Ishikawa (cell line): Measurements from ENCODE around the gene ACAN.

ENCODE experiments used
- CEBPB ChIP-seq: IDR thresholded peaks from 2 replicates; pipeline ENCODE4 v1.6.1; 2012
- CREB1 ChIP-seq: IDR thresholded peaks from 2 replicates; pipeline ENCODE4 v1.6.1; 2012; ENCODE audit warnings: low read depth
- EGR1 ChIP-seq: IDR thresholded peaks from 2 replicates; pipeline ENCODE4 v1.6.1; 2012
- EP300 ChIP-seq: IDR thresholded peaks from 2 replicates; pipeline ENCODE4 v1.6.1; 2012; ENCODE audit warnings: borderline replicate concordance
- FOXM1 ChIP-seq: IDR thresholded peaks from 2 replicates; pipeline ENCODE4 v1.6.1; 2012; ENCODE audit warnings: low read depth, borderline replicate concordance
- MAX ChIP-seq: IDR thresholded peaks from 2 replicates; pipeline ENCODE4 v1.6.1; 2012
- NFIC ChIP-seq: IDR thresholded peaks from 2 replicates; pipeline ENCODE4 v1.6.1; 2012
- RAD21 ChIP-seq: IDR thresholded peaks from 2 replicates; pipeline ENCODE4 v1.6.1; 2012; ENCODE audit warnings: low read depth
- REST ChIP-seq: IDR thresholded peaks from 2 replicates; pipeline ENCODE4 v1.6.1; 2012; ENCODE audit warnings: low read depth, mild to moderate bottlenecking
- TAF1 ChIP-seq: IDR thresholded peaks from 2 replicates; pipeline ENCODE4 v1.6.1; 2012; ENCODE audit warnings: low read depth, mild to moderate bottlenecking
- TCF12 ChIP-seq: IDR thresholded peaks from 2 replicates; pipeline ENCODE4 v1.6.1; 2012; ENCODE audit warnings: low read depth
- TEAD4 ChIP-seq: IDR thresholded peaks from 2 replicates; pipeline ENCODE4 v1.6.1; 2012
- USF1 ChIP-seq: IDR thresholded peaks from 2 replicates; pipeline ENCODE4 v1.6.1; 2012
- YY1 ChIP-seq: IDR thresholded peaks from 2 replicates; pipeline ENCODE4 v1.6.1; 2012; ENCODE audit warnings: low read depth
- ZBTB7A ChIP-seq: IDR thresholded peaks from 2 replicates; pipeline ENCODE4 v1.6.1; 2012; ENCODE audit warnings: low read depth

The ACAN gene

GRCh38 chr15:88908123-88908522 lies 104.9 kb downstream of the ACAN start:
- no peak for TF ChIP-seq MAX
- no peak for TF ChIP-seq ZBTB7A
- TF ChIP-seq CEBPB = no peak
- TF ChIP-seq RAD21 = no peak
- no peak for TF ChIP-seq EGR1
- no peak for TF ChIP-seq TCF12
- TF ChIP-seq TAF1 = no peak
- TF ChIP-seq USF1 = no peak
- TF ChIP-seq EP300 = no peak
- TF ChIP-seq REST = no peak
- no peak for TF ChIP-seq FOXM1
- TF ChIP-seq NFIC = no peak
- no peak for TF ChIP-seq TEAD4
- no peak for TF ChIP-seq YY1

- TF ChIP-seq FOXM1 (no peak), TEAD4 (0 out of 2 replicates have a peak, but pooled peaks have one; percentile 5)
These were observed 105.7 kb downstream of the ACAN start for GRCh38 chr15:88908697-88909621.

GRCh38 chr15:88909956-88910831 lies 107.0 kb downstream of the ACAN start:
- TF ChIP-seq EP300 (peak; percentile 62; the same call in 1 of the 2 replicates), TCF12 (0 out of 2 replicates have a peak, but pooled peaks have one; percentile 52), YY1 (no peak; the same call in 1 of the 2 replicates), REST (no peak), FOXM1 (no peak), TAF1 (peak; percentile 21; the same call in 1 of the 2 replicates), RAD21 (no peak), NFIC (no peak), ZBTB7A (no peak), USF1 (no peak), CREB1 (no peak), MAX (peak; percentile 73), TEAD4 (peak; percentile 6; the same call in 1 of the 2 replicates), CEBPB (peak; percentile 70; the same call in 1 of the 2 replicates), EGR1 (no peak)

- 0 out of 2 replicates have a peak, but pooled peaks have one; percentile 9 for TF ChIP-seq NFIC
- 0 out of 2 replicates have a peak, but pooled peaks have one; percentile 11 for TF ChIP-seq TAF1
- TF ChIP-seq EGR1 = peak; percentile 76
- peak; percentile 16; the same call in 1 of the 2 replicates for TF ChIP-seq RAD21
- TF ChIP-seq MAX = no peak
These were observed 108.5 kb downstream of the ACAN start for GRCh38 chr15:88911766-88912118.

GRCh38 chr15:88912500-88912921 lies 109.3 kb downstream of the ACAN start:
- TF ChIP-seq TEAD4 = no peak
- TF ChIP-seq EP300 = no peak
- TF ChIP-seq FOXM1 = no peak
- no peak for TF ChIP-seq YY1
- TF ChIP-seq CREB1 = no peak
- TF ChIP-seq CEBPB = no peak
- TF ChIP-seq USF1 = no peak
- no peak for TF ChIP-seq NFIC
- no peak for TF ChIP-seq MAX
- TF ChIP-seq EGR1 = no peak
- no peak for TF ChIP-seq RAD21
- no peak for TF ChIP-seq ZBTB7A
- TF ChIP-seq TCF12 = no peak
- TF ChIP-seq TAF1 = no peak; the same call in 1 of the 2 replicates
- TF ChIP-seq REST = no peak
